HK-2 (cell line): ENCODE measurements around the gene CCDC159.
"Not testable (repeated sequence)": the region's sequence is repeated elsewhere in the genome, so short reads cannot be mapped to it uniquely, and the experiment has no call there.

Experiments
- DNase-seq: peaks from one replicate; pipeline ENCODE4 v3.0.0-alpha.2; 2018; ENCODE audit not compliant: unreplicated experiment

CCDC159 gene, protein sequence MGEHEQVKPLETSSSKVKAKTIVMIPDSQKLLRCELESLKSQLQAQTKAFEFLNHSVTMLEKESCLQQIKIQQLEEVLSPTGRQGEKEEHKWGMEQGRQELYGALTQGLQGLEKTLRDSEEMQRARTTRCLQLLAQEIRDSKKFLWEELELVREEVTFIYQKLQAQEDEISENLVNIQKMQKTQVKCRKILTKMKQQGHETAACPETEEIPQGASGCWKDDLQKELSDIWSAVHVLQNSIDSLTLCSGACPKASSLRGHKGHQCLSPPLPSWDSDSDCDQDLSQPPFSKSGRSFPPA

DNA sequence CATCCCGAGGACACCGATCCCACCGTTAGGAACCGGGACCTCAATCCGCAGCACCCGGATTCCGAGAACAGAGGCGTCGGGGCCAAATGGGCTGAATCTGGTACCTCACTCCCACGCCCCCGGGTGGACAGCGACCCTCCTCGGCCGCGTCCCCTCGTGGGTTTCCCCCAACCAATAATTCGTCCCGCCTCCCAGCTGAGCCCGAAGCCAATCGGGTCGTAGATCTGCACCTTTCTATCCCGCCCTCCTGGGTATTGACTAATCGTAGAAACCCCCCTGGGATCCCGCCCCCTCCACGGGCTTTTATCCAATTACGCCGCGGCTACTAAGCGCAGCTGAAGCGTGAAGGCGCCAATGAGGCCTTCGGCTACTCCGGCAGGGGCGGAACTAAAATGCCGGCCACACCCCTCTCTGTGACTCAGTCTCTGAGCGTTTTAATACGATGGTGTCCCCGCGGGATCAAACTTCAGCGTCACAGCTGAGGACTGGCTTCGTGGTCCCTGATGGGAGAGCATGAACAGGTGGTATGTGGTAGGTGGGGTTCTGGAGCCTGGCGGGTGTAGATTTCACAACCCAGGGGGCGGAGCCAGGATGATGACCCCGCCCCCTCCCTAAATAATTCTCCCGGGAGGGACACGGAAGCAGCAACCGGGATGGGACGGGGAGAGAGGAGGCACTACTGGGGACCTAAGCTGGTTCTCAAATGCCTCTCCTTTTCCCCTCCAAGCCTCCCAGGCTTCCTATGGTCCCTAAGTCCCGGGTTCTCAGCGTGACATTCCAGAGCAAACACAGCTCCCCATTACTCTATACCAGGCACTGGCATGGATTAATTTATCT, at the start of gene CCDC159, which contains the start of gene TMEM205:
TSS of gene CCDC159 (plus strand) at position 416 of the 837 bp plus-strand sequence. CDS start at position 504, 88 bp downstream.
TSS of gene TMEM205 (minus strand) at position 165 of the 837 bp plus-strand sequence. CDS start 649 bp downstream, outside the sequence.
- DNase-seq: peak; percentile 99

DNA sequence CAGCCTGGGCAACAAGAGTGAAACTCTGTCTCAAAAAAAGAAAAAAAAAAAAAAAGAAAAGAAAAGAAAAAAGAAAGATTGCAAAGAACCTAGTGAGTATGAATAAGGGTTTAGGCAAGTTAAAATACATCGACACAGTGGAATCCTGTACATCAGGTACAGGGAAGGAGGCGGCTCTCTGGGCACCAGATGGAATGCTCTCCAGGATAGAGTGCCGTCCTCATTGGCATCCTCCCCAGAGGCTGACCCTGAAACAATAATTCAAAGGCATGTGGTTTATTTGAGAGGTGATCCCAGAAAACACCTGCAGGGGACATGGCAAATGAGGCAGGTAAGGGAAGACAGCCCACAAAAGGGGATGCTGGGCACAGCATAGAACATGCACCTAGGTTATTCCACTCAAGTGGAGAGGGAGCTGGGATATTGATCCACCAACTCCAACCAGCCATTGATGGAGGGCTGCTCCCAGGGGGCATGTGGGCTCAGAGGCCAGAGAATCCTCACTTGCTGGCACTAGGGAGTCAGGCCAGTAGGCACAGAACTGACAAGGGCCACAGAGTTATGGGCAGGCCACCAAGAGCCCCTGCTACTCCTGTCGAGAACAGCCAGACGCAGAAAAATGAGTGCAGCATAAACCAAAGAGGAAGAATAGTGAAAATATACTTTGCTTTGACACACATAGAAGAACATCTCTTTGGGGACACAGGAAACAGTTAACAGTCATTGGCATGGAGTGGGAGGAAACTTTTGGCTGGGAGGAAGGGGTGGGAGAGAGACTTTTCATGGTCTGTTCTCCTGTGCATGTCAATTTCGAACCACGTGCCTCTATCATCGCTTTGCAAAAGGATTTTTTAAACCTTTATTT, 46.1 kb upstream of the CCDC159 start:
- no peak for DNase-seq

DNA sequence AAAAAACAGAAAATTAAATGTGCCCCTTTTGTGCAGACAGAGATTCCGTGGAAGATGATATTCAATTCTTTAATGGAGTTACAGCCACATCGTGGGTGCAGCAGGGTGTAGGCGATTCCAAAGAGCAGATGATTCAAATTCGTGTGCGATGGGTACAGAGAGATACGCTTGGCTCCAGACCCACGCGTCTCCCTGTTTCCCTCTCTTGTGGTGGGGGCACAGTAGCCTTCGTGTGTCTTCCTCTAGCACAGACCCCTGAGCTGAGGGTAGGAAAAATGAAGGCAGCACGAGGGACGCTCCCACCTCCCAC, 45.6 kb upstream of the CCDC159 start:
- no peak for DNase-seq

DNA sequence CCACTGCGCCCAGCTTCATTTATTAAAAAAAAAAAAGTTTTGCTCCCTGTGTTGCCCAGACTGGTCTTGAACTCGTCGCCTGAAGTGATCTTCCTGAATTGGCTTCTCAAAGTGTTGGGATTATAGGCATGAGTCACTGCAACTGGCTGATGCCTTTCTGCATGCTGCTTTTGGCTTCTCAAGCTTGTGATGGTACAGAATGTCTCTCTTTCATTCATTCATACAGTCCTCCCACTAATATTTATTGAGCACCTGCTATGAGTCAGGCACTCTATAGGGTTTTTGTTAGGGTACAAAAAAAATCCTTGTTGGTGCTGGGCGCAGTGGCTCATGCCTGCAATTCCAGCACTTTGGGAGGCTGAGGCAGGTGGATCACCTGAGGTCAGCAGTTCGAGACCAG, 41.4 kb upstream of the CCDC159 start:
- DNase-seq: no peak

DNA sequence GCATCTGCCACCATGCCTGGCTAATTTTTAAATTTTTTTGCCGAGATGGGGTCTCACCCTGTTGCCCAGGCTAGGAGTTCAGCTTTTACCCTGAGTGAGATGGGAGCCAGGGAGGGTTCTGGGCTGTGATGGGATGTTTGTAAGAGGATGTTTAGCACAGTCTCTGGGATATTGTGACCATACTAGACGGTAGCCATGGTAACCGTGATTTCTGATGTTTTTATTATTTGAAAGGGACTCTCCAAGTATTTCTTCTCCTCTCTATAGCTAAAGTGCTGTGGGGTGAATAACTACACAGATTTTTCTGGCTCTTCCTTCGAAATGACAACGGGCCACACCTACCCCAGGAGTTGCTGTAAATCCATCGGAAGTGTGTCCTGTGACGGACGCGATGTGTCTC, 40.0 kb upstream of the CCDC159 start:
- DNase-seq: no peak

DNA sequence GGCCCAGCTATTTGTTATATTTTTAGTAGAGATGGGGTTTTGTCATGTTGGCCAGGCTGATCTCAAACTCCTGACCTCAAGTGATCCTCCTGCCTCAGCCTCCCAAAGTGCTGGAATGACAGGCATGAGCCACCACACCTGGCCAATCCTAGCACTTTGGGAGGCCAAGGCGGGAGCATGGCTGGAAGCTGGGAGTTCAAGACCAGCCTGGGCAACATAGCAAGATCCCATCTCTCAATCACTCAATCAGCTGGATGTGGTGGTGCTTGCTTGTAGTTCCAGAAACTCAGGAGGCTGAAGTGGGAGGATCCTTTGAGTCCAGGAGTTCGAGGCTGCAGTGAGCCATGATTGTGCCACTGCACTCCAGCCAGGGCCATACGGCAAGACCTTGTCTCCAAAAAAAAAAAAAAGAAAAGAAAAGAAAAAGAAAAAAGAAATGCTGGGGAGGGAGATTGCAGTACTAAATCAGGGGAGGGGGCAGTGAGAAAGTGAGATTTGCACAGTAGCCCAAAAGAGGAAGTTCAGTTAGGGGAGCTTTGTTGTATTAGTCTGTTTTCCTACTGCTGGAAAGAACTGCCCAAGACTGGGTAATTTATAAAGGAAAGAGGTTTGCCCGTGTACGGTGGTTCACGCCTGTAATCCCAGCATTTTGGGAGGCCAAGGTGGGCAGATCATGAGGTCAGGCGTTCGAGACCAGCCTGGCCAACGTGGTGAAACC, 25.9 kb upstream of the CCDC159 start:
- DNase-seq: not testable (repeated sequence)

DNA sequence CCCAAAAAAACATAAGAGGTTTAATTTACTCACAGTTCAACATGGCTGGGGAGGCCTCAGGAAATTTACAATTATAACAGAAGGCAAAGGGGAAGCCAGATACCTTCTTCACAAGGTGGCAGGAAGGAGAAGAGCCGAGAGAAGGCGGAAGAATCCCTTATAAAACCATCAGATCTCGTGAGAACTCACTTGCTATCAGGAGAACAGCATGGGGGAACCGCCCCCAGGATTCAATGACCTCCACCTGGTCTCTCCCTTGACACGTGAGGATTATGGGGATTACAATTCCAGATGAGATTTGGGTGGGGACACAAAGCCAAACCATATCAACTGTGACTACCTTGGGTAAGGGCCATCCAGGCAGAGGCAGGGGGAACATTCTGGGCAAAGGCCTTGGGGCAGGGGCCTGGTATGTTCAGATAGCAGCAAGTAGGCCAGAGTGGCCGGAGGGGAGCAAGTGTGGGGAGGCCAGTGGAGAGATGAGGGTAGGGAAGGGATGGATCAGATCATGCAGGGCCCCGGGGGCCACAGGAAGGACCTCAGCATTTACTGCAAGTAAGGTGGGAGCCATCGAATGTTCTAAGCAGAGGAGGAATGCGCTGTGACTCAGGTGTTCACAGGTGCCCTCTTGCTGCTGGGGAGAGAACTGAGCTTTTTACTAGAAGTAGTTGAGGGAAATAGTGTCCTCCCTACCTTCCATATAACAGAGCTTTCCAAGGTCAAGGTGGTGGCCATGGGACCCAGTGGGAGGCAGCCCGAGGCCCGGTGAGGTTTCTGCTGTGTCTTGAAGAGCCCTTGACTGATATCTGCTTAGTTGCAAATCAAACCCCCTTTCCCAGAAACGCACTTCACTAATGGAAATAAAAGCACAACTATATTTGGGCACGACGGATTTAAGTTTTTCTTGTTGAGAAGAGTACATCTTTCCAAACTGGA, 24.9 kb upstream of the CCDC159 start:
- no peak for DNase-seq

DNA sequence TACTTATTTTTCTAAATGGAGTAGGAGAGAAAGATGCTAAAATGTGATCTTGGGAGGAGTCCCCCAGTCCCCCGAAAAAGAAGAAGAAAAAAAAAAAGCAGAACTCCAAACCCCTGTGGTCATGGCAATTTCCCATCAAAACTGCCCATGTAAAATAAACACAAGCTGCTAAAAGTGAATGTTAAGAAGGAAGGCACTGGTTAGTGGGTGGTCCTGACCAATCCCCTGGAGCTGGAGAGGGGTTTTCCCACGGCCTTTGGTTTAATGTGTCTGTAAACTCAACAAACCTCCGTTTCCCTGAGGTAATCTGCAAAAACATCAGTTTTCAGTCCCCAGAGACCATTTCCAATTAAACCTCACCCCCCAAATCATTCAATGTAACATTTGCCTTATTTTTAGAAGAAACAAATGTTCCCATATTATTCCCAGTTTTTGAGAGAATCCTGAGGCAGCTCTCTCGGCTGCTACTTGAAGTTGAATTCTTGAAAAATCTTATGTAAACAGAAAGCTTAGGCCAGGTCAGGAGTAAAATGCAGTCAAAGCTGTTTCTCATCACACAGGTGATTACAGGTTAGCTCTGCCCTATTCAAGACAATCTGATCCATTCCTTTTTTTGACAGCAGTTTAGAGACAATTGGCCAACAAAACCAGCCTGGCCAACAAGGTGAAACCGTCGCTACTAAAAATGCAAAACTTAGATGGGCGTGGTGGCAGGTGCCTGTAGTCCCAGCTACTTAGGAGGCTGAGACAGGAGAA, 23.9 kb upstream of the CCDC159 start:
- no peak for DNase-seq

DNA sequence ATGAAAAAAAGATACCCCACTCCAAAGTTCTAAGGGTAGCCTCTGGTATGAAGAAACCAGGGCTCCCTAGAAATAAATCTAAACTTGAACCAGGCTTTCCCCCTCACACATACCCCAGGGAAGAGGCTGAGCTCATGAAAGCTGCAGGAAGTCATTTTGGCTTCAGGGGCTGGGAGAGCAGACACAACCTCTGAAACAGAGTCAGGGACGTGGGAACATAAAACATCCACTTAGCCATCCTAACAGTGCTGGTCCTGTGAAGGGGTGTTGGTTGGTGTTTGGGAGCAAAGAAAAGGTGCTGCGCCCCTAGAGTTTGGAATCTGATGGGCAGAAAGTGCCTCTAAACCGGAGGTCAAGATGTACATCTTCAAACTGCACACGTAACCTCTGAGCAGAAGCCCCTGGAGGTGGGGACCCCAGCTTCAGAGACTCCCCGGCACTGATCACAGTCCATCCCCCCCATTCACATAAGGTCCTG, 22.7 kb upstream of the CCDC159 start:
- no peak for DNase-seq

DNA sequence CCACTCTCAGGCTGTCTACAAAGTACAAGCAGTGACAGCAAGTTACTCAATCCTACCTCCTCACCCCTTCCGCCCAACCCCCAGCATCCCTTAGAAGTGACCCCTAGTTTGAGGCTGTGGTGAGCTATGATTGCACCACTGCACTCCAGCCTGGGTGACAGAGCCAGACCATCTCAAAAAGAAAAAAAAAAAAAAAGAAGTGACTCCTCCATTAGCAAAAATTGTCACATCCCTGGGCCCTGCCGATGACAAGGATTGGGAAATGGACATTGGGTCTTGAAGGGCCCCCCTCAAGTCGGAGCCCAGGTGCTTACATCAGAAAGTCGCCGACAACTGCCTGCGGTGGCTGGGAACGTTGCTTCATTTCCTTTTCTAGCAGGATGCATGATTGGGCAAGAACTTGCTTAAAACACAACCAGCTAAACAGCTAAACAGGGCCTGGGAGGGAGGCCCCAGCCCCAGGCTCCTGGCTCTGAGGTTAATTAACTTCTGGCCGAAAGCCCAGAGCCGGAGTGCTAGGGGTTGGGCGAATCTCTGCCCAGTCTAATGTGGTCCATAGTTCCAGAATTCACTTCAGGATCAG, 22.1 kb upstream of the CCDC159 start:
- peak; percentile 68 for DNase-seq

DNA sequence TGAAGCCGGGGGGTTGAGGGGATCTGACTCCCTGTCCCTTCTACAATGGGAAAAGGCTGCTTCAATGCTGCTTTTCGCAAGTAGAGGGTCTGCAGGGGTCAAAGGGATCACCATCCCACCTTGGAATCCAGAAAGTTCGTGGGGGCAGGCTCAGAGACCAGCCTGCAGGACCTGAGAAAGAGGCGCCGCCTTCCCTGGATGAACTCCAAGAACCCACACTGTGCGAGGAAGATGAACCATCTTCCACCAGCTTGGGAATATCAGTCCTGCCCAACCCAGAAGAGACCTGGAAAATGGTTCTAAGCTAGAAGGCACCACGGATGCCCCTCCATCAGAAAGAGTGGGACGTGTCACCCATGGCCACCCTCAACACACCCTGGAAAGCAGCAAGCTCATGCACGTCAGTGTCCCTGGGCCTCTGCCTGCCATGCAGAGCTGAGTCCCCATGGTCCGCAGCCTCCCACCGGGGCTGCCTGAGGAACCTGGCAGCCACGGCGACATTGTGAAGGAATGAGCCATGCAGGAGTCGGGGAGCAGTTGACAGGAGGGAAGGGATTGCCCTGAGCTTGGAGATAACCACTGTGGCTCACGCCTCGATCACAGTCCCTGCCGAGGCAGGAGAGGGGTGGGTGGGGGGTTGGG, 21.4 kb upstream of the CCDC159 start:
- DNase-seq: no peak

DNA sequence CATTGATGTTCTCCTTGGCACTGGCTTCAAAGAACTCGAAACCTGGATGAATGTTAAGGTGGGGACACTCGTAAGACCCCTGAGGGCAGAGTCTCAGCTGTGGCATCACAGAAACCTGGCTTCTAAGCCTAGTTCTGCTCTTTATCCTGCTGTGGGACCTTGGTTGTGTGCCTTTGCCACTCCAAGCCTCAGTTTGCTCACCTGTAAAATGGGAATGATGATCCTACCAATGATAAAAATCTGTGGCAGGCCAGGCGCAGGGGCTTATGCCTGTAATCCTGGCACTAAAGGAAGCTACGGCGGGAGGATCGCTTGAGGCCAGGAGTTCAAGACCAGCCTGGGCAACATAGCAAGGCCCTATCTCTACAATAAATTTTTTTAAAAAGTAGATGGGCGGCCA, 20.8 kb upstream of the CCDC159 start:
- no peak for DNase-seq

DNA sequence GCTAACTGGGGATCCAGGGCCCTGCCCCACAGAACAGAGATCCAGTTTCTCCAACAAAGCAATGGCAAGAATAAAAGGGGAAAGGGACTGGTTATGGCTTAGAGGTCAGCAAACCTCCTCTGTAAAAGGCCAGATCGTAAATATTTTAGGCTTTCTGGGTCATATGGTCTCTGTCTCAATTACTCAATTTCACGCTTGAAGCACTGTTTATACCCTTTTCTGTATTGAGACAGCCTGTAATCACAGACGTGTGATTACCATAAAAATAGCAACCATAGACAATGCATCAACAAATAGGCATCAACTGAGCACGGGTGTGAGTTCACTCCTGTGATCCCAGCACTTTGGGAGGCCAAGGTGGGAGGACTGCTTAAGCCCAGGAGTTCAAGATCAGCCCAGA, 16.2 kb upstream of the CCDC159 start:
- no peak for DNase-seq

DNA sequence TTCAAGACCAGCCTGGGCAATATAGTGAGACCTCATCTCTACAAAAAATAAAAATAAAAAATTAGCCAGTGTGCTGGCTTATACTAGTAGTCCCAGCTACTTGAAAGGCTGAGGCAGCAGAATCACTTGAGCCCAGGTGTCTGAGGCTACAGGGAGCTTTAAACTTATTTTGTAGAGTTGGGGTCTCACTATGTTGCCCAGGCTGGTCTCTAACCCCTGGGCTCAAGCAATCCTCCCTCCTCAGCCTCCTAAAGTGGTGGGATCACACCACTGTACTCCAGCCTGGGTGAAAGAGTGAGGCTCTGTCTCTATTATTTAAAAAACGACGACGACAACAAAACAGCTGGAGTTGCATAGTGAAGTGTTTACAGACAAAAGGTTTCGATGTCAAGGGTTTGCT, 14.8 kb upstream of the CCDC159 start:
- DNase-seq: no peak

DNA sequence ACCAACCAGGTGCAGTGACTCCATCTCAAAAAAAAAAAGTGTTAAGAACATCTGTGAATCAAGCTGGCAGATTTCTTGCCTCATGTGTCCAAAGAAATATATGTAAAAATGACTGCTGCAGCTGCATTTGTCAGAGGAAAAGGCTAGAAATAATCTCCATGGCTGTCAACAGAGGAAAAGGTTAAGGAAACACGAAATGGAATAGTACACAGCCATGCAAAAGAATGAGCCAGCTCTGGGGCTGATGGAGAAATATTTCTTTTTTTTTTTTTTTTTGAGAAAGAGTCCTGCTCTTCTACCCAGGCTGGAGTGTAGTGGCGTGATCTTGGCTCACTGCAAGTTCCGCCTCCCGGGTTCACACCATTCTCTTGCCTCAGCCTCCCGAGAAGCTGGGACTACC, 13.5 kb upstream of the CCDC159 start:
- no peak for DNase-seq

DNA sequence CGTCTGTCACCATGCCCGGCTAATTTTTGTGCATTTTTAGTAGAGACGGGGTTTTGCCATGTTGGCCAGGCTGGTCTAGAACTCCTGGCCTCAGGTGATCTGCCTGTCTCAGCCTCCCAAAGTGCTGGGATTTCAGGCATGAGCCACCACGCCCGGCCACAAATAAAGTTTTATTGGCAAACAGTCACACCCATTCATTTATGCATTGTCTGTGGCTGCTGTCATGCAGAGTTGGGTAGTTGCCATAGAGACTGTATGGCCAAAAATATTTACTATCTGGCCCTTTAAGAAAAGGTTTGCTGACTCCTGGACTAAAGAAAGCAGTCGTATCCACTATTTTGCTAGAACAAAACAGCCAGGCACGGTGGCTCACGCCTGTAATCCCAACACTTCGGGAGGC, 12.5 kb upstream of the CCDC159 start:
- DNase-seq: not testable (repeated sequence)

DNA sequence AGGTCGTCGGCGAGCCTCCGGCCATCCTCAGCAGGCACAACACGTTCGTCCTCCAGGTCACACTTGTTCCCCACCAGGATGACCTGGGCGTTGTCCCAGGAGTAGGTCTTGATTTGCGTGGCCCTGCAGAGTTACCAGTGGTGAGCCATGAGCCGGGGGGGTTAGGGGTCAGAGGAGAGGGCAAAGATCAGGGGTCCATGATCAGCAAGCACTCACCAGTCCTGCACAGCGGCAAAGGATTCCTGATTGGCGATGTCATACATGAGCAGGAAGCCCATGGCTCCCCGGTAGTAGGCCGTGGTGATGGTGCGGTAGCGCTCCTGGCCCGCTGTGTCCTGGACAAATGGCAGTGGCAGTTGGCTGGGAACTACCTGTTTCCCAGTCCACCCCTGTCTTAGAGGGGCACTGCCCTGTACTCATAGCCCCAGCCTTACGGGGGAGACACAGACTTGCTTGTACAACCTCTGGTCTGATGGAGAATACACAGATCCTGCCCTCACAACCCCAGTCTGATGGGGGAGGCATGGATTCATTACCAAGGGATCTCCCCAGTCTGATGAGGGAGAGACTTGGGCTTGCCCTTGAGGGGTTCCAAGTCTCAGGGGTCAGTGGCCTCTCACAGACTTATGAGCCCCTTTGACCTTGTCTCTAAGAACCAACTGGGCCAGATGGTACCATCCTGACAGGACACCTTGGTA, 10.7 kb upstream of the CCDC159 start:
- no peak for DNase-seq

DNA sequence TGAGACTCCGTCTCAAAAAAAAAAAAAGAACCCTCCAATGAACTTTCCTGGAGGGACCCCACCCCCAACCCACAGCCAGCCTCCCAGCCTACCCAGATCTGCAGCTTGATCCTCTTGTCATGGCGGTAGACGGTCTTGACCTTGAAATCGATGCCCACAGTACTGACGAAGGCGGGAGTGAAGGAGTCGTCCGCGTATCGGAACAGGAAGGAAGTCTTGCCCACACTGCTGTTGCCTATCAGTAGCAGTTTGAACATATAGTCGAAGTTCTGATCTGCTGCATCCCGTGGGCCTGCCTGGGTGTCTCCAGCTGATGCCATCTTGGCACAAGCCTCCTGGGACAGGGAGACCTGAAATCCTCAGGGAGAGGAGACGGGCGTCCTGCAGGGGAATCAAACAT, 9.2 kb upstream of the CCDC159 start:
- no peak for DNase-seq
